ENCODE results near the gene IWS1.
"Not testable (repeated sequence)": the region's sequence is repeated elsewhere in the genome, so short reads cannot be mapped to it uniquely, and the experiment has no call there.

The IWS1 gene

GRCh38 chr2:127527001-127527804 lies 914 bp upstream of the IWS1 start:
- DNase-seq = no peak

DNA sequence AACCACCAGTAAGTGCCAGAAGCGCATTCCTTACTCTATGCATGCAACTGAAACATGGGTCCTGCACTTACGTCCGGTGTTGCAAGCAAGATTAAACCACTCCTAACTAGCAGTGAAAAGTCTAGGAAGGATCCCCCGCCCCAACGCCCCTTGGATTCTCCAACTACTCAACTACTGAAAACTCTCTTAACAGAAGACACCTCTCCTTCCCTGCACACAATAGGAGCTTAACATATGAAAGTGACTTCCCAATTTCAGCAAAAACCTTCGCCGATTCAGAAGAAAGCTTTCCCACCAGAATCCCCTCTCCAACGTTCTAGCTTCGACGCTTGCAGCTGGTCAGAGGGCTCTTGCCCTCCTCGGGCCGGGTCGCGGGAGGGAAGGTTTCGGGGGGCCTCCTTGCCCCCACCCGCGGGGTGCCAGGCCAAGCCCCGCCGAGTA lies 578 bp downstream of the IWS1 start:
- no peak for DNase-seq

GRCh38 chr2:127524198-127524834 lies 2.0 kb downstream of the IWS1 start:
- not testable (repeated sequence) for DNase-seq

GRCh38 chr2:127523269-127523939 lies 2.9 kb downstream of the IWS1 start:
- no peak for DNase-seq

DNA sequence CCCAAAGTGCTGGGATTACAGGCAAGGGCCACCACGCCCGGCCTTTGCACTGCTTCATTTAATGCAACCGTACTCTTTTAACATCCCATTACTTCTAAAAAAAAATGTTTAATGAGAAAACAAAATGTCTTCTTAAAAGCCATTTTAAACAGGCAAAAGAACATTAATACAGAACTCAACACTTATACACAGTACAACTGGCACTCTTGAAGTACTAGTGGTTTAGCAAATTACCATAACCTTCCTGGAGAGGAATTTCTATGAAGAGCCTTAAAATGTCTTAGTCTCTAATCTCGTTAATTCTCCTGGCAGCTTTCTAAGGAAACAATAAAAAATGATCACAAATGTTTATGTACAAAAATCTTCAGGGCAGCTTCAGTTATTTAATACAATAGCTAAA lies 5.9 kb downstream of the IWS1 start:
- DNase-seq = no peak

DNA sequence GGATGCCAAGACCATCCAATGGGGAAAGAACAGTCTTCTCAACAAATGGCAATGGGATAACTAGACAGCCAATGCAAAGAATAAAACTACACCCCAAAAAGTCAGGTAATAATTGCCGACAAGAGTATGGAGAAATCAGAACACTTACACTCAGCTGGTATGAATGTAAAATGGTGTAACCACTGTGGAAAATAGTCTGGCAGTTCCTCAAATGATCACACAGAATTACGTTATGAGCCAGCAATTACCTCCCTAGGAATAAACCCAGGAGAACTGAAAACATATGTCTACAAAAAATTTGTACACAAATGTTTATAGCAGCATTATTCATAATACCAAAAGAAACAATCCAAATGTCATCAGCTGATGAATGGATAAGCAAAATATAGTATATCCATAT lies 8.8 kb downstream of the IWS1 start:
- no peak for DNase-seq

GRCh38 chr2:127516041-127516762 lies 10.1 kb downstream of the IWS1 start:
- DNase-seq = no peak

GRCh38 chr2:127515383-127515915 lies 10.8 kb downstream of the IWS1 start:
- DNase-seq = no peak

- no peak for DNase-seq
These were observed 11.8 kb downstream of the IWS1 start for GRCh38 chr2:127514485-127514884.

DNA sequence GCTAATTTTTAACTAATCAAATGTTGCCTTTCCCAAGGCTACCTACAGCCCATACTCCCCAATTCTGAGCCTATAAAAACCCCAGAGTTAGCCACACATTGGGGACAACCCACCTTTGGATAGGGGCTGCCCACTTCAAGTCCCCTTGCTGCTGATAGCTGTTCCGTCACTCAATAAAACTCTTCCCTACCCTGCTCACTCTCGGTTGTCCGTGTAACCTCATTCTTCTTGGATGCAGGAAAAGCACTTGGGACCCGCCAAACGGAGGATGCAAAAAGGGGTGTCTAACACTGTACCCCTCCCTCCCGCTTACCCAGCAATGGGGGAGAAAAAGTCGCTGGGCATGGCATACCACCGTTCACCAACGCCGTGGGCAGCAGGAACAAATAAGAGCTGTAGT lies 12.2 kb downstream of the IWS1 start:
- no peak for DNase-seq

- no peak for DNase-seq
These were observed 13.9 kb downstream of the IWS1 start for GRCh38 chr2:127512362-127512761.

DNA sequence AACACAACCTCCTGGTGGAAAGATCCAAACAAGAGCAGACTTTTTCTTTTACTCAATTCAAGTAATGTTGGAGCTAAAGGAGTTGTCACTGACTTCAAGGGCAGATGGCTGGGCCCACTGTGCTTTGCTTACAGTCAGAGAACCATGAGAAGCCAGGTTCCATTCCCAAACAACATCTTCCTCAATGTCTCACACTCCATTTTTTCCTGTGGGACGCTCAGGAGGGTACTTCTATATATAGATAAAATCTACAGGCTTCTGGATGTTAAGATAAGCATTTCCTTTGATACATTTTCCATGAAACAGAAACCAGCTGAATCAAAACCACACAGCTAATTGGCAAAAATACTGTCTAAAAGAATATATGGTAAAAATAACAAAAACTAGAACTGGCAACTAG lies 14.4 kb downstream of the IWS1 start:
- DNase-seq = no peak

GRCh38 chr2:127511090-127511695 lies 15.1 kb downstream of the IWS1 start:
- DNase-seq = no peak

DNA sequence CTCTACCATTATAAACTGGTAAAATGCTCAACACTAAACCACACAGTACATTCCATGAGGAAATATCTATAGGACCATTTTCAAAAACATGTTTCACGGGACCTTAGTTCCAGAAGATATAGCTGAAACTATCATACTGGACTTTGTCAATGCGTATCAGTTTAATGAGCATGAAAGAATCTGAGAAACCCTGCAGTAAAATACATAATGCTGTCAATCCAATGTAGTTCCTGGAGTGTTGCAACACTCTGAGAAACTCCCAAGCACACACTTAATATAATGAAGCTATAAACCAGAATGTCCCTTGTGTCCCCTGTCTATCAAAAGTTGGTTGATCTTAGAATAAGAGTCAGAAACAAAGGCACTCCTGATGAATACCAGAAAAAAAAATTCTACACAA lies 16.2 kb downstream of the IWS1 start:
- DNase-seq = no peak

DNA sequence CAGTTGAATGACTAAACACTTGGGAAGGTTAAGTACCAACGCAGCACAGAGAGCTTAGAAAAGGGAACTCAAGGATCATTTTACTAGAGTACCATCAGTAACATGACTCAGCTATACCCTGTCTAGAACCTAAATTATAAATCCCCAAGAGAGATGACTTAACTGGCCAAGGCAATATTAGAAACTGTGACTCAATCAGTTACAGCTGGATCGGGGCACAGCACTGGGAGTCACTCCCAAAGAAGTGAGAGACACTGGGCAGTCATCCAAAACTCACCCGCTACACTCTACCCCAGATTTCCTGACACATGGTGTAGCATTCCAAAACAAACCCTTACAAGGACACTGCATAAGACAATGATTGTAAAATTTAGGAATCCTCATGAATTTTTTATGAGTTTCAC lies 17.7 kb downstream of the IWS1 start:
- DNase-seq = peak; percentile 92

DNA sequence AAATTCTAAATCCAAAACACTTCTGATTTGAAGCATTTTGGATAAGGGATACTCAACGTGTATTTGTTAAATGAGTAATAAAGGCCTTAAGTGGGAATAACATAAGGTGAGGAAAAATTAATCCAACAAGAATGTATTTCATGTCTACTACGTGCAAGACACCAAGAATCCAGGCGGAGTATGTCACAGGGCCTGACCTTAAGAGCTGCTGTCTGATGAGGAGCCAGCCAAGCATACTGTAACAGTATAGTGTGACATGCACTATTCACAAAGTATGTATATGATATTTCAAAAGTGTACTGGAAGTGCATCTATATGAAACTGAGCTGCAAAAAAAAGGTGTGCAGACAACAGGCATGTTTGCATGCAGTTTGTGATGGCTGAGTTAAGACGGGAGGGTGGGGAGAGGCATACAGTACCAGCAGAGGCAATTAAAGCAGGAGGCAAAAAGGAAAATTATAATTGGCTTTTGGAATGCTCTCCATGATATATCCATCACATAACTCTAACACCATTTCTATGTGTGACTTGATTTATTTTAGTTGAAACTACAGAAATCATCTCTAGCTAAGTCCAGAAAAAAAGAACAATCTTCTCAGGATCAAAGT lies 18.2 kb downstream of the IWS1 start:
- DNase-seq = no peak

DNA sequence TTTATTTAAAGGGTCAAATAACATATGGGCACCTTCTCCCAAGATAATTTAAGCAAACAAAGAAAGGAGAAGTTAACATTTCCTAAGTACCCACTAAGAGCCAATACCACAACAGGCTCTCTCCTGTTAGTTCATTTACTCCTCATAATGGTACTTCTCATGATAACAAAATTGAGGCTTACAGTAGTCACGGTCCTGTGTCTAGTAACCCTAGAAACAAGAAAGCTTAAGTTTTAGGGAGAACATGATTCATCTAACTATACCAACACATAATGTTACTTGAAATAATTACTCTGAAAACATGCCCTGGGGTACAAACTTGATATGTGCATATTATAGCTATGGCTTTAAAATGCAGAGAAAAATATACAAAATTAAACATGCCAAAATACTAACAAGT lies 19.8 kb downstream of the IWS1 start:
- DNase-seq = no peak

- DNase-seq = no peak
These were observed 21.5 kb downstream of the IWS1 start for GRCh38 chr2:127504552-127505430.

DNA sequence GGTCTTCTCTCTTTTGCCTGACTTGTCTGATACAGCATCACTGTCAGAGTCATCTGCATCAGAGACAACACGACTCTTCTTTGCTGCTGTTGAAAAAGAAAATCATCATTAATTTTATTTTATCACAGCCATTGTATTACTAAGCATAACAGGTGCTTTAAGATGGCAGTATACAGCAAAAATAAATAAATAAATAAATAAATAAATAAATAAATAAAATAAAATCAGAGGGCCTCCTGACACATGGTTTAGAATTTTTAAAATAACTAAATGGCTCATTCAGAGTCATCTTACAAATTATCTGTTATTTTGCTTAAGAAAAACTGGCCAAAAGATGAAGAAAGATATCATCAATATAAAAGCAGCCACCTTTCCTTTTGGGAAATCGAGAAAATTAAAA lies 22.8 kb downstream of the IWS1 start:
- no peak for DNase-seq

DNA sequence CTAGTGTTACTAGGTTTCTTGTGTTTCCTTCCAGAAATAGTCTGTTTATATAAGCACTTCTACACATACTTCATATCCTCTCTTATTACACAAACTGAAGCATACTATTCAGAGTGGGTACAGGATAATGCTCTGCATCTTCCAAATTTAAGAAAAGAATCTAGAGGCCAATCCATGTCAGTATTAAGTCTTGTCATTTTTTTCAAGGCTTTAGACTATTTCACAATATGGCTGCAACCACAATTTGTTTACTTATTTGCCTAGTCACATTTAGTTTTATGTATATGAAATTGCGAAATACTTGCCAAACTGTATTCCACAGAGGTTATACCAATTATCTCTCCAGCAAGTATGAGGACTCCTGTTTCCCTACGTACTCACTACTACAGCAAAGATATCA lies 27.9 kb downstream of the IWS1 start:
- DNase-seq = no peak

- no peak for DNase-seq
These were observed 36.0 kb downstream of the IWS1 start for GRCh38 chr2:127490283-127490682.

Data from NCI-H1694 (cell line).